NCI-H146 treated with DMSO at 0.1 percent for 48 hours (cell line): ENCODE measurements around the gene POU6F2.

Experiments
- DNase-seq: peaks from one replicate; lab custom pipeline; 2025; ENCODE audit not compliant: unreplicated experiment; lab: John Stamatoyannopoulos, UW

The POU6F2 gene

GRCh38 chr7:39488467-39489393, 511.0 kb downstream of the POU6F2 start:
- no peak for DNase-seq

- no peak for DNase-seq
Observed at GRCh38 chr7:39490296-39490695, 512.6 kb downstream of the POU6F2 start.

GRCh38 chr7:39493934-39494333, 516.2 kb downstream of the POU6F2 start:
- no peak for DNase-seq

- DNase-seq = no peak
Observed at GRCh38 chr7:39501358-39501757, 523.6 kb downstream of the POU6F2 start.

GRCh38 chr7:39504963-39505362, 527.3 kb downstream of the POU6F2 start:
- no peak for DNase-seq

- DNase-seq = no peak
Observed at GRCh38 chr7:39507866-39508551, 530.3 kb downstream of the POU6F2 start.

GRCh38 chr7:39509436-39509835, 531.7 kb downstream of the POU6F2 start:
- DNase-seq = no peak

- DNase-seq = no peak
Observed at GRCh38 chr7:39509912-39510311, 532.2 kb downstream of the POU6F2 start.

- no peak for DNase-seq
Observed at GRCh38 chr7:39510864-39511354, 533.2 kb downstream of the POU6F2 start.

GRCh38 chr7:39515534-39516228, 538.0 kb downstream of the POU6F2 start:
- no peak for DNase-seq

GRCh38 chr7:39516498-39516897, 538.8 kb downstream of the POU6F2 start:
- no peak for DNase-seq

GRCh38 chr7:39517240-39517639, 539.5 kb downstream of the POU6F2 start:
- no peak for DNase-seq
